Nephron (organoid): ENCODE data around the gene STIP1.

Source experiments
- H3K27ac Mint-ChIP-seq, 3 experiments: 2 replicates each; pipeline ENCODE4 v1.8.0; 2020; ENCODE audit warnings: mixed read lengths in 3 of 3, mild to moderate bottlenecking in 2 of 3, moderate library complexity in 1 of 3
- H3K27me3 Mint-ChIP-seq: 2 replicates; pipeline ENCODE4 v1.8.0; 2021; ENCODE audit warnings: low read depth, mild to moderate bottlenecking, moderate library complexity, mixed read lengths
- H3K36me3 Mint-ChIP-seq: 2 replicates; pipeline ENCODE4 v1.8.0; 2020; ENCODE audit warnings: low read depth, mixed read lengths
- H3K4me1 Mint-ChIP-seq: 2 replicates; pipeline ENCODE4 v1.8.0; 2020; ENCODE audit warnings: mixed read lengths
- H3K4me3 Mint-ChIP-seq, 3 experiments: 2 replicates each; pipeline ENCODE4 v1.8.0; 2020; ENCODE audit warnings: mild to moderate bottlenecking in 3 of 3, mixed read lengths in 3 of 3, moderate library complexity in 2 of 3
- H3K9me3 Mint-ChIP-seq: 2 replicates; pipeline ENCODE4 v1.8.0; 2020; ENCODE audit warnings: mixed read lengths
- CTCF ChIP-seq, 3 experiments: fragments of 200-600 bp; sonication (generic); IDR thresholded peaks; one replicate each; pipeline ENCODE4 v1.5.0; 2021; ENCODE audit warnings: antibody characterized with exemption in 3 of 3; ENCODE audit not compliant: unreplicated experiment in 3 of 3

Gene STIP1

GRCh38 chr11:64201543-64201942 lies 15.6 kb downstream of the STIP1 start:
- no peak for TF ChIP-seq CTCF (IDR thresholded peaks at IDR 0.05; ENCODE audit: unreplicated experiment in 3 of 3)
- peaks cover 57% of the 10 kb centered on the region for H3K36me3 Mint-ChIP-seq
- no peaks in the 10 kb centered on the region for H3K9me3 Mint-ChIP-seq
- no peak overlapping the region for H3K4me3 Mint-ChIP-seq
- H3K4me1 Mint-ChIP-seq = peaks cover 19% of the 10 kb centered on the region
- H3K27ac Mint-ChIP-seq = no peak overlapping the region
- H3K27me3 Mint-ChIP-seq = no peaks in the 10 kb centered on the region

- peaks cover 24% of the 10 kb centered on the region for H3K4me1 Mint-ChIP-seq
- H3K36me3 Mint-ChIP-seq = peaks cover 45% of the 10 kb centered on the region
- H3K9me3 Mint-ChIP-seq = no peaks in the 10 kb centered on the region
- no peak overlapping the region for H3K4me3 Mint-ChIP-seq
- H3K27ac Mint-ChIP-seq = no peak overlapping the region
- no peak for TF ChIP-seq CTCF (IDR thresholded peaks at IDR 0.05; ENCODE audit: unreplicated experiment in 3 of 3)
- no peaks in the 10 kb centered on the region for H3K27me3 Mint-ChIP-seq
Observed at GRCh38 chr11:64202992-64203391, 17.0 kb downstream of the STIP1 start.

GRCh38 chr11:64203421-64204079 lies 17.6 kb downstream of the STIP1 start:
- no peak for TF ChIP-seq CTCF (IDR thresholded peaks at IDR 0.05; ENCODE audit: unreplicated experiment in 3 of 3)
- Mint-ChIP-seq H3K27ac (peak overlapping the region; percentile 83 to 87 (median 84)), H3K27me3 (no peaks in the 10 kb centered on the region), H3K4me1 (peaks cover 24% of the 10 kb centered on the region), H3K9me3 (no peaks in the 10 kb centered on the region), H3K4me3 (no peak overlapping the region), H3K36me3 (peaks cover 45% of the 10 kb centered on the region)

- Mint-ChIP-seq H3K4me1 (peaks cover 24% of the 10 kb centered on the region), H3K36me3 (peaks cover 45% of the 10 kb centered on the region), H3K4me3 (no peak overlapping the region), H3K9me3 (no peaks in the 10 kb centered on the region), H3K27ac (peak overlapping the region; percentile 83 to 87 (median 84)), H3K27me3 (no peaks in the 10 kb centered on the region)
- TF ChIP-seq CTCF (IDR thresholded peaks at IDR 0.05; ENCODE audit: unreplicated experiment in 3 of 3) = no peak
Observed at GRCh38 chr11:64204080-64204440, 18.1 kb downstream of the STIP1 start.

- Mint-ChIP-seq H3K9me3 (no peaks in the 10 kb centered on the region), H3K27ac (peak overlapping the region; percentile 83 to 87 (median 84)), H3K27me3 (no peaks in the 10 kb centered on the region), H3K4me3 (peak overlapping the region in 1 of 3 experiments; percentile 24), H3K4me1 (peaks cover 24% of the 10 kb centered on the region), H3K36me3 (peaks cover 45% of the 10 kb centered on the region)
- TF ChIP-seq CTCF (IDR thresholded peaks at IDR 0.05; ENCODE audit: unreplicated experiment in 3 of 3) = peak; percentile 57 to 63 (median 57)
Observed at GRCh38 chr11:64204464-64204989, 18.6 kb downstream of the STIP1 start.
